Transverse colon (tissue), 4 donors: ENCODE measurements around the gene CILP. TPM values are rescaled to one million over a fixed set of nuclear protein-coding genes. Genes with fewer than 3 reads are reported as not detected.

Experiments used
- DNase-seq: peaks from one replicate; pipeline ENCODE4 v3.0.0-alpha.2; 2019
- H3K27ac ChIP-seq, 4 donors: fragments of 200-600 bp; sonication (generic); 2 replicates each; pipeline ENCODE4 v1.5.1; 2016 to 2018; ENCODE audit warnings: inconsistent platforms in 4 of 4
- H3K27me3 ChIP-seq: fragments of 200-600 bp; sonication (generic); 2 replicates; pipeline ENCODE4 v1.5.1; 2017; ENCODE audit warnings: inconsistent platforms
- H3K36me3 ChIP-seq, 4 donors: fragments of 200-600 bp; sonication (generic); 2 replicates each; pipeline ENCODE4 v1.5.1; 2017 to 2019; ENCODE audit warnings: inconsistent platforms in 4 of 4
- H3K4me1 ChIP-seq, 4 donors: fragments of 200-600 bp; sonication (generic); 2 replicates each; pipeline ENCODE4 v1.5.1; 2017 to 2020; ENCODE audit warnings: inconsistent platforms in 4 of 4
- H3K4me3 ChIP-seq, 4 donors: fragments of 200-600 bp; sonication (generic); 1 replicate in 1 of 4; 2 replicates in 3 of 4; pipeline versions ENCODE4 v1.5.1 to v1.6.1; 2017 to 2019; ENCODE audit warnings: inconsistent platforms in 4 of 4
- H3K9me3 ChIP-seq, 2 donors: fragments of 200-600 bp; sonication (generic); 2 replicates each; pipeline ENCODE4 v1.5.1; 2017 to 2019; ENCODE audit warnings: inconsistent platforms in 2 of 2
- CTCF ChIP-seq, 5 experiments: fragments of 200-600 bp in 3 of 5; fragments of 450-650 bp in 2 of 5; sonication (generic) in 3 of 5; IDR thresholded peaks; 1 replicate in 2 of 5; 2 replicates in 3 of 5; pipeline ENCODE4 v1.5.1; 2016 to 2017; ENCODE audit warnings: antibody characterized with exemption in 5 of 5, inconsistent platforms in 3 of 5, mild to moderate bottlenecking in 2 of 5, moderate library complexity in 1 of 5
- EP300 ChIP-seq: sonication (generic); formaldehyde crosslinking; IDR thresholded peaks from one replicate; pipeline ENCODE4 v1.6.1; 2017; ENCODE audit warnings: antibody characterized with exemption, low read depth
- POLR2A ChIP-seq: fragments of 450-650 bp; IDR thresholded peaks from one replicate; pipeline ENCODE4 v1.6.1; 2016; ENCODE audit warnings: antibody characterized with exemption, mild to moderate bottlenecking, moderate library complexity
- POLR2AphosphoS5 ChIP-seq, 3 donors: sonication (generic); formaldehyde crosslinking; IDR thresholded peaks; one replicate each; pipeline ENCODE4 v1.6.1; 2016; ENCODE audit warnings: antibody characterized with exemption in 3 of 3
- WGBS, 2 donors: methylation state at CpG; one replicate each; pipeline ENCODE4 v1.1.5; 2018; ENCODE audit warnings: low coverage in 1 of 2; 5-methylcytosine and 5-hydroxymethylcytosine counted together
- in situ Hi-C, 4 donors: fragments of 200-750 bp; cut with MboI; loops; one replicate each; pipeline versions ENCODE4 v1.15.0 to v1.15.1; 2017; ENCODE audit warnings: low sequenced_read_pairs in 3 of 4, low pct_ligation_motif_present in 1 of 4, low pct_unique_long_range_greater_than_20kb in 1 of 4
- intact Hi-C: fragments of 100-400 bp; cut with DNase I; formaldehyde crosslinking; loops from one replicate; pipeline ENCODE4 v1.15.1; 2023; ENCODE audit warnings: low total_unique reads
- total RNA-seq, 4 donors: library from RNA; depleted of rRNA; stranded (reverse); fragments of >200 nt; gene quantifications; one replicate each; pipeline ENCODE4 v1.1.0, GENCODE V29; 2016

Gene CILP
- 10 to 100 TPM in 3 of 4 donors, 1 to 10 TPM in 1; 8.1 to 89.6 (median 18.5) TPM for total RNA-seq

- H3K27me3 ChIP-seq, result no peaks in the 10 kb centered on the region
- H3K4me1 ChIP-seq, result peaks cover 0 to 16% (median 8%) of the 10 kb centered on the region in 4 donors
- TF ChIP-seq POLR2AphosphoS5 (IDR thresholded peaks at IDR 0.05) (no peak), CTCF (IDR thresholded peaks at IDR 0.05) (no peak), POLR2A (no peak), EP300 (no peak)
- intact Hi-C loops (no loop called here), in situ Hi-C loops (no loop called here)
- peak within 1 kb of the TSS; percentile 1 to 63 (median 33) for H3K27ac ChIP-seq
- H3K4me3 ChIP-seq, result no peak within 1 kb of the TSS
- WGBS, 2 donors, result 75% methylated on average over 8 of the region's 8 CpGs; no CpG with 5 or more reads in 1 of the 2 donors
- H3K9me3 ChIP-seq, result no peaks in the 10 kb centered on the region
- no peaks in the 10 kb centered on the region for H3K36me3 ChIP-seq
- DNase-seq, result no peak
These were observed at the start of gene CILP for GRCh38 chr15:65210770-65211481. Gene CILP, minus strand, starts transcription at chr15:65211473. Its CDS starts 1,718 bp downstream, at chr15:65209755.

- Histone ChIP-seq H3K4me3 (no peak overlapping the region), H3K27me3 (no peaks in the 10 kb centered on the region), H3K4me1 (peaks cover 20 to 37% (median 23%) of the 10 kb centered on the region in 4 donors), H3K9me3 (no peaks in the 10 kb centered on the region), H3K27ac (peak overlapping the region in 3 of 4 donors; percentile 5 to 86 (median 81)), H3K36me3 (no peaks in the 10 kb centered on the region)
- in situ Hi-C loops (loop anchor here in 2 of 4 donors (10.0 kb wide), 1 partner anchor 66 kb away; no protein-coding TSS in a partner anchor), intact Hi-C loops (no loop called here)
- 83 to 98% methylated on average over 6 of the region's 6 CpGs for WGBS, 2 donors
- no peak for TF ChIP-seq POLR2A
- TF ChIP-seq EP300, result no peak
- TF ChIP-seq POLR2AphosphoS5 (IDR thresholded peaks at IDR 0.05), result no peak
- TF ChIP-seq CTCF (IDR thresholded peaks at IDR 0.05), result no peak
- DNase-seq, result no peak
These were observed 49.7 kb upstream of the CILP start for GRCh38 chr15:65260968-65261367.

- H3K4me1 ChIP-seq, result peaks cover 13 to 36% (median 21%) of the 10 kb centered on the region in 4 donors
- H3K9me3 ChIP-seq, result no peaks in the 10 kb centered on the region
- in situ Hi-C loops (no loop called here), intact Hi-C loops (no loop called here)
- TF ChIP-seq POLR2AphosphoS5 (IDR thresholded peaks at IDR 0.05) (peak; percentile 33 to 56 (median 54)), EP300 (no peak), POLR2A (no peak), CTCF (IDR thresholded peaks at IDR 0.05) (no peak)
- no peaks in the 10 kb centered on the region for H3K27me3 ChIP-seq
- H3K36me3 ChIP-seq, result no peaks in the 10 kb centered on the region
- DNase-seq, result peak; percentile 38
- no peak overlapping the region for H3K4me3 ChIP-seq
- peak overlapping the region; percentile 74 to 86 (median 82) for H3K27ac ChIP-seq
- 65 to 75% methylated on average over 5 to 7 of the region's 7 CpGs for WGBS, 2 donors
These were observed 48.1 kb upstream of the CILP start for GRCh38 chr15:65259367-65259797.

- no peaks in the 10 kb centered on the region for H3K9me3 ChIP-seq
- peaks cover 13 to 40% (median 24%) of the 10 kb centered on the region in 4 donors for H3K4me1 ChIP-seq
- no peaks in the 10 kb centered on the region for H3K36me3 ChIP-seq
- 58 to 64% methylated on average over 3 to 5 of the region's 5 CpGs for WGBS, 2 donors
- intact Hi-C loops (no loop called here), in situ Hi-C loops (no loop called here)
- no peak overlapping the region for H3K4me3 ChIP-seq
- DNase-seq, result no peak
- TF ChIP-seq EP300 (no peak), POLR2AphosphoS5 (IDR thresholded peaks at IDR 0.05) (peak; percentile 62 to 76 (median 70)), CTCF (IDR thresholded peaks at IDR 0.05) (no peak)
- H3K27ac ChIP-seq, result peak overlapping the region; percentile 74 to 86 (median 82)
- no peaks in the 10 kb centered on the region for H3K27me3 ChIP-seq
These were observed 47.3 kb upstream of the CILP start for GRCh38 chr15:65258375-65259262.
